Epithelial cell of esophagus (primary cell): ENCODE results near the gene SRL.
"Not testable (repeated sequence)": the region's sequence is repeated elsewhere in the genome, so short reads cannot be mapped to it uniquely, and the experiment has no call there.

Source experiments
- DNase-seq: peaks from one replicate; pipeline ENCODE4 v3.0.0; 2010; ENCODE audit warnings: low read depth
- H3K4me3 ChIP-seq: 2 replicates; pipeline ENCODE4 v1.5.1; 2011; ENCODE audit warnings: mild to moderate bottlenecking, low read length, control low read depth
- CTCF ChIP-seq: IDR thresholded peaks from 2 replicates; pipeline ENCODE4 v1.5.1; 2011; ENCODE audit warnings: low read depth, mild to moderate bottlenecking, low read length, control low read depth, inconsistent platforms; ENCODE audit not compliant: insufficient read depth; ENCODE audit errors: missing control alignments

The SRL gene

GRCh38 chr16:4261557-4262172, 19.8 kb upstream of the SRL start:
- H3K4me3 ChIP-seq, result no peak overlapping the region
- peak; percentile 53 for TF ChIP-seq CTCF
- peak; percentile 34 for DNase-seq

GRCh38 chr16:4260360-4260759, 18.5 kb upstream of the SRL start:
- TF ChIP-seq CTCF, result no peak
- H3K4me3 ChIP-seq, result no peak overlapping the region
- peak; percentile 61 for DNase-seq

GRCh38 chr16:4257646-4258556, 16.0 kb upstream of the SRL start:
- no peak overlapping the region for H3K4me3 ChIP-seq
- no peak for DNase-seq
- TF ChIP-seq CTCF, result no peak

- DNase-seq, result peak; percentile 100
- no peak for TF ChIP-seq CTCF
- H3K4me3 ChIP-seq, result peak overlapping the region; percentile 69
These were observed 11.7 kb upstream of the SRL start for GRCh38 chr16:4253394-4254150.

- DNase-seq, result not testable (repeated sequence)
- peak overlapping the region; percentile 69 for H3K4me3 ChIP-seq
These were observed 11.1 kb upstream of the SRL start for GRCh38 chr16:4253012-4253393.

- H3K4me3 ChIP-seq, result no peak overlapping the region
- no peak for TF ChIP-seq CTCF
- no peak for DNase-seq
These were observed 7.8 kb upstream of the SRL start for GRCh38 chr16:4249530-4250308.
